Astrocyte (in vitro differentiated cells and primary cell): ENCODE data around the gene CD247. TPM values are rescaled to one million over a fixed set of nuclear protein-coding genes. Genes with fewer than 3 reads are reported as not detected.

Source experiments
- DNase-seq: peaks from one replicate; pipeline ENCODE4 v3.0.0-alpha.2; 2010; ENCODE audit warnings: low read depth
- FAIRE-seq: peaks from 2 replicates; lab custom pipeline; 2011; peaks lifted over from hg19 to GRCh38; lab: Jason Lieb, UNC
- H2AFZ ChIP-seq: 2 replicates; pipeline ENCODE4 v1.6.0; 2012; ENCODE audit warnings: low read depth, low read length, inconsistent platforms
- H3K27ac ChIP-seq: 2 replicates; pipeline ENCODE4 v1.5.1; 2011; ENCODE audit warnings: low read depth, low read length, inconsistent platforms
- H3K27me3 ChIP-seq: 2 replicates; pipeline ENCODE4 v1.6.0; 2011; ENCODE audit warnings: low read length, inconsistent platforms; ENCODE audit not compliant: insufficient read depth
- H3K36me3 ChIP-seq: 2 replicates; pipeline ENCODE4 v1.5.1; 2011; ENCODE audit warnings: low read length, inconsistent platforms; ENCODE audit not compliant: insufficient read depth
- H3K4me1 ChIP-seq: 2 replicates; pipeline ENCODE4 v1.5.1; 2011; ENCODE audit warnings: low read length, inconsistent platforms; ENCODE audit not compliant: insufficient read depth
- H3K4me2 ChIP-seq: 2 replicates; pipeline ENCODE4 v1.6.0; 2012; ENCODE audit warnings: low read length, inconsistent platforms
- H3K4me3 ChIP-seq: 2 replicates; pipeline ENCODE4 v1.5.1; 2011; ENCODE audit warnings: low read depth, mild to moderate bottlenecking, low read length, inconsistent platforms; ENCODE audit not compliant: insufficient read depth
- H3K79me2 ChIP-seq: 2 replicates; pipeline ENCODE4 v1.6.0; 2012; ENCODE audit warnings: mild to moderate bottlenecking, low read length, inconsistent platforms; ENCODE audit not compliant: insufficient read depth
- H3K9ac ChIP-seq: 2 replicates; pipeline ENCODE4 v1.6.0; 2012; ENCODE audit warnings: mild to moderate bottlenecking, low read length, inconsistent platforms
- H3K9me3 ChIP-seq: 2 replicates; pipeline ENCODE4 v1.5.1; 2012; ENCODE audit warnings: low read depth, mild to moderate bottlenecking, low read length, inconsistent platforms; ENCODE audit not compliant: insufficient read depth
- H4K20me1 ChIP-seq: 2 replicates; pipeline ENCODE4 v1.6.0; 2012; ENCODE audit warnings: low read length, inconsistent platforms; ENCODE audit not compliant: insufficient read depth
- H3K27ac Mint-ChIP-seq: one replicate; pipeline ENCODE4 v1.8.0; 2021; ENCODE audit warnings: mild to moderate bottlenecking, mixed read lengths; ENCODE audit not compliant: unreplicated experiment
- H3K27me3 Mint-ChIP-seq: one replicate; pipeline ENCODE4 v1.8.0; 2021; ENCODE audit warnings: low read depth, mixed read lengths; ENCODE audit not compliant: unreplicated experiment
- H3K36me3 Mint-ChIP-seq: one replicate; pipeline ENCODE4 v1.8.0; 2021; ENCODE audit warnings: low read depth, mixed read lengths; ENCODE audit not compliant: unreplicated experiment
- H3K4me1 Mint-ChIP-seq: one replicate; pipeline ENCODE4 v1.8.0; 2021; ENCODE audit warnings: low read depth, mixed read lengths; ENCODE audit not compliant: unreplicated experiment
- H3K4me3 Mint-ChIP-seq: one replicate; pipeline ENCODE4 v1.8.0; 2021; ENCODE audit warnings: mild to moderate bottlenecking, moderate library complexity, mixed read lengths; ENCODE audit not compliant: unreplicated experiment
- H3K9me3 Mint-ChIP-seq: one replicate; pipeline ENCODE4 v1.8.0; 2021; ENCODE audit warnings: mild to moderate bottlenecking, mixed read lengths; ENCODE audit not compliant: unreplicated experiment
- CTCF ChIP-seq: IDR thresholded peaks from 2 replicates; pipeline ENCODE4 v1.5.1; 2011; ENCODE audit warnings: low read depth, mild to moderate bottlenecking, inconsistent platforms, low read length, moderate library complexity; ENCODE audit not compliant: insufficient read depth
- EZH2 ChIP-seq: IDR thresholded peaks from 2 replicates; pipeline ENCODE4 v1.6.1; 2012; ENCODE audit warnings: mild to moderate bottlenecking, low read length, inconsistent platforms; ENCODE audit not compliant: insufficient read depth
- total RNA-seq: library from RNA; stranded (reverse); gene quantifications from 2 replicates; pipeline ENCODE4 v1.2.1, GENCODE V29; 2021

CD247 gene
- total RNA-seq, 1 donor from 2014 or later, result not detected

GRCh38 chr1:167529829-167530474, 11.6 kb upstream of the CD247 start:
- Histone ChIP-seq H3K79me2 (no peaks in the 10 kb centered on the region), H3K9me3 (no peaks in the 10 kb centered on the region), H3K27ac (no peak overlapping the region), H3K36me3 (no peaks in the 10 kb centered on the region), H3K27me3 (peaks cover 8% of the 10 kb centered on the region), H4K20me1 (no peaks in the 10 kb centered on the region), H3K4me3 (no peak overlapping the region), H3K4me2 (no peak overlapping the region), H3K9ac (no peak overlapping the region), H2AFZ (no peak overlapping the region), H3K4me1 (no peaks in the 10 kb centered on the region)
- H3K4me1 Mint-ChIP-seq, result peaks cover 3% of the 10 kb centered on the region
- H3K27me3 Mint-ChIP-seq, result peaks cover 38% of the 10 kb centered on the region
- FAIRE-seq (no peak), DNase-seq (no peak)
- H3K4me3 Mint-ChIP-seq, result no peak overlapping the region
- peaks cover 6% of the 10 kb centered on the region for H3K9me3 Mint-ChIP-seq
- no peaks in the 10 kb centered on the region for H3K36me3 Mint-ChIP-seq
- no peak overlapping the region for H3K27ac Mint-ChIP-seq
- TF ChIP-seq EZH2 (no peak), CTCF (no peak)

GRCh38 chr1:167528057-167528728, 9.9 kb upstream of the CD247 start:
- H3K4me1 Mint-ChIP-seq, result peaks cover 3% of the 10 kb centered on the region
- DNase-seq, result no peak
- no peak for TF ChIP-seq CTCF
- TF ChIP-seq EZH2, result no peak
- peaks cover 6% of the 10 kb centered on the region for H3K9me3 Mint-ChIP-seq
- H3K36me3 ChIP-seq, result no peaks in the 10 kb centered on the region
- H3K27ac ChIP-seq, result no peak overlapping the region
- H3K4me2 ChIP-seq, result no peak overlapping the region
- H3K79me2 ChIP-seq, result no peaks in the 10 kb centered on the region
- H3K27me3 ChIP-seq, result peaks cover 5% of the 10 kb centered on the region
- H3K27me3 Mint-ChIP-seq, result peaks cover 34% of the 10 kb centered on the region
- no peaks in the 10 kb centered on the region for H3K36me3 Mint-ChIP-seq
- H3K4me3 Mint-ChIP-seq, result no peak overlapping the region
- H3K9ac ChIP-seq, result no peak overlapping the region
- no peak overlapping the region for H3K4me3 ChIP-seq
- no peak overlapping the region for H2AFZ ChIP-seq
- H3K9me3 ChIP-seq, result no peaks in the 10 kb centered on the region
- H3K4me1 ChIP-seq, result no peaks in the 10 kb centered on the region
- FAIRE-seq, result no peak
- H3K27ac Mint-ChIP-seq, result no peak overlapping the region
- no peaks in the 10 kb centered on the region for H4K20me1 ChIP-seq
